Measurements from ENCODE around the gene ARHGEF10L. TPM values are rescaled to one million over a fixed set of nuclear protein-coding genes. Genes with fewer than 3 reads are reported as not detected.

The ARHGEF10L gene
- total RNA-seq, 2 donors from 2014 or later: 0.35 TPM; not detected in 1

GRCh38 chr1:17587693-17588047, 48.2 kb downstream of the ARHGEF10L start:
- H3K9me3 ChIP-seq (ENCODE audit: control insufficient read depth, low read length, poor library complexity, severe bottlenecking): no peaks in the 10 kb centered on the region
- ATAC-seq (no peak), DNase-seq (no peak)
- Mint-ChIP-seq H3K27me3 (peaks cover 41% of the 10 kb centered on the region), H3K27ac (no peak overlapping the region), H3K36me3 (ENCODE audit: low read depth) (no peaks in the 10 kb centered on the region), H3K4me3 (no peak overlapping the region), H3K4me1 (peaks cover 2% of the 10 kb centered on the region)

DNA sequence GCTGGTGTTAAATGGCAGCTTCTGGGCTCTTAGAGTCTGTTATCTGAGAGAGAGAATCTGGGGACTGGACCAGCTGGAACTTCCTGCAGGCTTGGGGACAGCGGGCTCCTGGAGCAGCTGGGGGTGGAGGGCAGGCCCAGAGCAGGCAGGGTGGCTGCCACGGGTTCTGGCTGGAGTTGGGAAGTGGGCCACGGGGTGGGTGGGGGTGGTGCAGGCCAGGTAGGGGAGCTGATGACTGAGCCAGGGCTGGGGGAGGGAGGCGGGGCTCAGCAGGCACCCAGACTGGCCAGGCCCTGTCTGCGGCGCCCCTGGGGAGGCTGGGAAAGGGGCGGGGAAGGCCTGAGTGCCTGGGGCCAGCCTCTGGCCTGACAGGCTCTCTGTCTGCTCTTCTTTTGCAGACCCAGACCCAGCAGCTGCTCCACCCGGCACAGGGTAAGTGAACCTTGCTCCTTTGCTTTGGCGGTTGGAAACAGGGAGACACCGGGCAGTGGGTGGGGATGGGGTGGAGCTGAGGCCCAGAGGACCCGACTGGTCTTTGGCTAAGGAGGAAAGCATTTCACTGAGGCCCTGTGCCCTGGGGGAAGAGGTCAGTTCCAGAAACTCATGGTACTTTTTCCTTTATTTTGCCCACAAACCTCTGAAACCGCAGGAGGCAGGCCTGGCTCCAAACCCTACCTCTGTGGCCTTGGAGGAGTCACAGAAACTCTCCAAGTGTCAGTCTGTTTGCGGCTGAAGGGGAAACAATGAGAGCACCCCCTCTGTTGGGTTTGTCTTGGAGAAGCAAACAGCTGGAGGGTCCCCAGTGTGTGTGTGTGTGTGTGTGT, 48.8 kb downstream of the ARHGEF10L start:
- DNase-seq (no peak), ATAC-seq (no peak)
- H3K4me1 Mint-ChIP-seq: peaks cover 2% of the 10 kb centered on the region
- peaks cover 44% of the 10 kb centered on the region for H3K27me3 Mint-ChIP-seq
- H3K4me3 Mint-ChIP-seq: no peak overlapping the region
- H3K9me3 ChIP-seq (ENCODE audit: control insufficient read depth, low read length, poor library complexity, severe bottlenecking): no peaks in the 10 kb centered on the region
- no peaks in the 10 kb centered on the region for H3K36me3 Mint-ChIP-seq (ENCODE audit: low read depth)
- H3K27ac Mint-ChIP-seq: no peak overlapping the region

DNA sequence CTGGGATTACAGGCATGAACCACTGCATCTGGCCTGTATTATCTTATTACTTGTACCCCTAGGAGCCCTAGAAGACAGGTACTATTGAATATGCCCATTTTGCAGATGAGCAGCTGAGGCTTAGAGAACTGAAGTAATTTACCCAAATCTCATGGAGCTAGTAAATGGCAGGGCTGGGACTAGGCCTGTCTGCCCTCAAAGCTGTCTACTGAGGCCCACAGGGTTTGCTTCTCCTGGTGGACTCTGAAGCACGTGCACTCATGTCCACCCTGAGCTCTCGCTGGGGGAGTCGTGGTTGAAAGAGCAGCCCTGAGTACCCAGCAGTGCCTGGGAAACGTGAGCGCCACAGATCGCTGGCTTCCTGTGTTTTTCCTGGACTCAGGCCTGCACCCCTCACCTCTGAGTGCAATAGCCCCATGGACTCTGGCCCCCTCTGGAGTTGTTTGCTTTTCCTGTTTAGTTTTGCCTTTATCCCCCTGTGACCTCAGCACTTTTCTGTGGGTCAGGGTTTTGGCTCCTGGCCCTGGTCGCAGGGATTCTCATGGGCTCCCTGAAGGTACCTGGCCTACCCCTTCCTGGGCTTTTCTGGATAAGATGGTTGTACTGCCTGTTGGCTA, 52.4 kb downstream of the ARHGEF10L start:
- Mint-ChIP-seq H3K36me3 (ENCODE audit: low read depth) (no peaks in the 10 kb centered on the region), H3K4me3 (no peak overlapping the region), H3K27ac (no peak overlapping the region), H3K4me1 (peaks cover 5% of the 10 kb centered on the region), H3K27me3 (peaks cover 18% of the 10 kb centered on the region)
- H3K9me3 ChIP-seq (ENCODE audit: control insufficient read depth, low read length, poor library complexity, severe bottlenecking): no peaks in the 10 kb centered on the region
- no peak for ATAC-seq
- no peak for DNase-seq

GRCh38 chr1:17594026-17594425, 54.5 kb downstream of the ARHGEF10L start:
- no peaks in the 10 kb centered on the region for H3K9me3 ChIP-seq (ENCODE audit: control insufficient read depth, low read length, poor library complexity, severe bottlenecking)
- H3K27ac Mint-ChIP-seq: no peak overlapping the region
- no peak overlapping the region for H3K4me3 Mint-ChIP-seq
- no peaks in the 10 kb centered on the region for H3K36me3 Mint-ChIP-seq (ENCODE audit: low read depth)
- ATAC-seq (no peak), DNase-seq (no peak)
- peaks cover 13% of the 10 kb centered on the region for H3K27me3 Mint-ChIP-seq
- H3K4me1 Mint-ChIP-seq: peaks cover 5% of the 10 kb centered on the region

- DNase-seq (no peak), ATAC-seq (no peak)
- Mint-ChIP-seq H3K27me3 (peaks cover 5% of the 10 kb centered on the region), H3K27ac (no peak overlapping the region), H3K4me1 (peaks cover 3% of the 10 kb centered on the region), H3K4me3 (no peak overlapping the region), H3K36me3 (ENCODE audit: low read depth) (no peaks in the 10 kb centered on the region)
- no peaks in the 10 kb centered on the region for H3K9me3 ChIP-seq (ENCODE audit: control insufficient read depth, low read length, poor library complexity, severe bottlenecking)
Measured at GRCh38 chr1:17594690-17595601, 55.4 kb downstream of the ARHGEF10L start.

DNA sequence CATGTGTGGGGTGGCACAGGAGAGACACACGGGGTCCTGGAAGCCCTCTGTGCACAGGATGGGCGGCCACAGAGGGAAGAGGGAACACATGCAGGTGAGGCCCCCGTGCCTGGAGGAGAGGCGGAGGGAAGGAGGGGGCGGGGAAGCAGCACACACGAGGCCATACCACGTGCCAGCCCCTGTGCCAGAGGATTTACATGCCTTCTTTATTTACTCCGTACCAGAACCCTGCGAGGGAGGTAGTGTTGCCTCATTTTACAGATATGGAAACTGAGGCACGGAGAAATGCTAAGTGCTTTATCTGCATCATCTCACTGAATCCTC, 56.1 kb downstream of the ARHGEF10L start:
- Mint-ChIP-seq H3K27me3 (peaks cover 5% of the 10 kb centered on the region), H3K4me3 (no peak overlapping the region), H3K27ac (no peak overlapping the region), H3K36me3 (ENCODE audit: low read depth) (no peaks in the 10 kb centered on the region), H3K4me1 (peaks cover 3% of the 10 kb centered on the region)
- ATAC-seq (no peak), DNase-seq (no peak)
- H3K9me3 ChIP-seq (ENCODE audit: control insufficient read depth, low read length, poor library complexity, severe bottlenecking): no peaks in the 10 kb centered on the region

- Mint-ChIP-seq H3K27me3 (peaks cover 6% of the 10 kb centered on the region), H3K4me3 (no peak overlapping the region), H3K4me1 (peaks cover 3% of the 10 kb centered on the region), H3K36me3 (ENCODE audit: low read depth) (no peaks in the 10 kb centered on the region), H3K27ac (no peak overlapping the region)
- no peaks in the 10 kb centered on the region for H3K9me3 ChIP-seq (ENCODE audit: control insufficient read depth, low read length, poor library complexity, severe bottlenecking)
- DNase-seq (no peak), ATAC-seq (no peak)
Measured at GRCh38 chr1:17596186-17596585, 56.7 kb downstream of the ARHGEF10L start.

GRCh38 chr1:17596651-17597509, 57.4 kb downstream of the ARHGEF10L start:
- Mint-ChIP-seq H3K27ac (no peak overlapping the region), H3K4me1 (peaks cover 3% of the 10 kb centered on the region), H3K27me3 (peaks cover 9% of the 10 kb centered on the region), H3K4me3 (no peak overlapping the region), H3K36me3 (ENCODE audit: low read depth) (no peaks in the 10 kb centered on the region)
- no peak for DNase-seq
- no peaks in the 10 kb centered on the region for H3K9me3 ChIP-seq (ENCODE audit: control insufficient read depth, low read length, poor library complexity, severe bottlenecking)
- ATAC-seq: no peak

DNA sequence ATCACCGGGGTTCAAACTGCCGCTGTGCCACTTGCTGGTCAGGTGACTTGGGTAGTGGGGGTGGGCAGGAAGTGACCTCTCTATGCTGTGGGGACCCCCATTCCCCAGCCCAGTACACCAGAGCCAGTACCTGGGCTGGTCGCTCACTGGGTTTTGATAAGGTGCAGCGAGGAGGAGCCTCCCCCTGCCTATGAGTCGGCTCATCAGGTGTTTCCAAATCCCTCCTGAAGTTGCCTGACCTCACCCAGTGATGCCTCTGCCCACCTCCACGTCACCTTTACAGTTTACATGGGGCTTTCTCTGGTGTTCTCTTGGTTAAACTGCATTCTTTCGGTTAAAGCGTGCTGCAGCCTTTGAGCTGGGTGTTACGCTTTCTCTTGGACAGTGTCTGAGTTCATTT, 58.2 kb downstream of the ARHGEF10L start:
- H3K4me1 Mint-ChIP-seq: peaks cover 3% of the 10 kb centered on the region
- ATAC-seq (no peak), DNase-seq (no peak)
- no peaks in the 10 kb centered on the region for H3K9me3 ChIP-seq (ENCODE audit: control insufficient read depth, low read length, poor library complexity, severe bottlenecking)
- peaks cover 15% of the 10 kb centered on the region for H3K27me3 Mint-ChIP-seq
- no peak overlapping the region for H3K27ac Mint-ChIP-seq
- no peak overlapping the region for H3K4me3 Mint-ChIP-seq
- no peaks in the 10 kb centered on the region for H3K36me3 Mint-ChIP-seq (ENCODE audit: low read depth)

- ATAC-seq: no peak
- Mint-ChIP-seq H3K4me1 (peaks cover 3% of the 10 kb centered on the region), H3K4me3 (no peak overlapping the region), H3K27ac (no peak overlapping the region), H3K27me3 (peaks cover 13% of the 10 kb centered on the region), H3K36me3 (ENCODE audit: low read depth) (no peaks in the 10 kb centered on the region)
- no peak for DNase-seq
- no peaks in the 10 kb centered on the region for H3K9me3 ChIP-seq (ENCODE audit: control insufficient read depth, low read length, poor library complexity, severe bottlenecking)
Measured at GRCh38 chr1:17598251-17598650, 58.8 kb downstream of the ARHGEF10L start.

DNA sequence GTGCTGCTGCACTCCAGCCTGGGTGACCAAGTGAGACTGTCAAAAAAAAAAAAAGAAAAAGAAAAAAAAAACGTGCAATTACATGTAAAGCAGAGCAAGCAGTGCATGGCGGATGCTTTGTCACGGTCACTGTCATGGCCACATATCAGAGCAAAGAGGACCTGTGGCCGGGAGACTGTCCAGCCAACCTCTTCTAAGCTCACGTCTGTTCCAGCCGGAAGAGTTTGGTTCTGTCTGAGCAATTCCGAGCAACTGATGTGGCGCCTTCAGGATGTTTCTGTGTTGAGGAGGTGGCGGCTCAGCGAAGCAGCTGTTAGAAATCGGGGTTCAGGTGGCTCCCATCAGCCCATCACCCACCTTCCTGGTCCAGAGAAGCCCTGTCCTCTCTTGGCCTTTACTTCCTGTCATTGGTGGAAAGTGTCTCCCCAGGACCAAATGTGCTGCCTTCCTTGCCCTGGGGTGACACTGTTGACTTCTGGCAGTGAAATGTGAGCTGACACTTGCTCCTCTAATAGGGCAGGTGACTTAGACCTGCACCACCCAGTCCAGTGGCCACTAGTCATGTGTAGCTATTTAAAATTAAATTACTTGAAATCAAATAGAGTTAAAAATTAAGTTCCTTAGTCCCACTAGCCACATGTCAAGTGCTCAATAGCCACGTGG, 59.9 kb downstream of the ARHGEF10L start:
- Mint-ChIP-seq H3K27me3 (peaks cover 22% of the 10 kb centered on the region), H3K27ac (no peak overlapping the region), H3K4me1 (no peaks in the 10 kb centered on the region), H3K4me3 (no peak overlapping the region), H3K36me3 (ENCODE audit: low read depth) (no peaks in the 10 kb centered on the region)
- H3K9me3 ChIP-seq (ENCODE audit: control insufficient read depth, low read length, poor library complexity, severe bottlenecking): no peaks in the 10 kb centered on the region
- ATAC-seq (no peak), DNase-seq (no peak)

- H3K27me3 Mint-ChIP-seq: peaks cover 23% of the 10 kb centered on the region
- H3K4me3 Mint-ChIP-seq: no peak overlapping the region
- H3K9me3 ChIP-seq (ENCODE audit: control insufficient read depth, low read length, poor library complexity, severe bottlenecking): no peaks in the 10 kb centered on the region
- H3K36me3 Mint-ChIP-seq (ENCODE audit: low read depth): no peaks in the 10 kb centered on the region
- ATAC-seq (no peak), DNase-seq (no peak)
- no peaks in the 10 kb centered on the region for H3K4me1 Mint-ChIP-seq
- H3K27ac Mint-ChIP-seq: no peak overlapping the region
Measured at GRCh38 chr1:17599954-17600300, 60.4 kb downstream of the ARHGEF10L start.
